GM12878 (cell line): ENCODE results near the gene CA14. TPM values are rescaled to one million over a fixed set of nuclear protein-coding genes. Genes with fewer than 3 reads are reported as not detected.
A peak's percentile ranks its signal among the peaks of the same experiment; 100 is the strongest.

ENCODE experiments used
- BHLHE40 ChIP-seq, 2 experiments: fragments of 450-650 bp in 1 of 2; IDR thresholded peaks; 2 replicates each; pipeline ENCODE4 v1.6.1; 2011 to 2017; ENCODE audit warnings: low read depth in 2 of 2, borderline replicate concordance in 1 of 2, improper control_type of control experiment in 1 of 2, low read length in 1 of 2, mild to moderate bottlenecking in 1 of 2
- CREB1 ChIP-seq: IDR thresholded peaks from 2 replicates; pipeline ENCODE4 v1.6.1; 2012; ENCODE audit warnings: low read depth, mild to moderate bottlenecking, inconsistent platforms
- HCFC1 ChIP-seq: fragments of 150-350 bp; IDR thresholded peaks from 2 replicates; pipeline ENCODE4 v1.6.1; 2014; ENCODE audit warnings: low read length
- MEF2A ChIP-seq: IDR thresholded peaks from 2 replicates; pipeline ENCODE4 v1.6.1; 2011; ENCODE audit warnings: low read depth, mild to moderate bottlenecking, low read length, moderate library complexity; ENCODE audit not compliant: insufficient read depth
- MTA2 ChIP-seq: fragments of 450-650 bp; IDR thresholded peaks from 2 replicates; pipeline ENCODE4 v1.6.1; 2016; ENCODE audit warnings: low read depth, mild to moderate bottlenecking, moderate library complexity
- MYB ChIP-seq: fragments of 150-350 bp; IDR thresholded peaks from 2 replicates; pipeline ENCODE4 v1.6.1; 2014; ENCODE audit warnings: mild to moderate bottlenecking, low read depth, low read length, borderline replicate concordance
- NFYA ChIP-seq: IDR thresholded peaks from 2 replicates; pipeline ENCODE4 v1.6.1; 2011; ENCODE audit warnings: low read depth, mild to moderate bottlenecking, low read length, improper control_type of control experiment, borderline replicate concordance
- RB1 ChIP-seq: fragments of 450-650 bp; formaldehyde crosslinking; IDR thresholded peaks from 2 replicates; pipeline ENCODE4 v1.6.1; 2017; ENCODE audit warnings: mild to moderate bottlenecking, borderline replicate concordance
- RBBP5 ChIP-seq: fragments of 200-600 bp; sonication (generic); conservative IDR thresholded peaks from 2 replicates; pipeline ENCODE4 v1.6.1; 2016
- SMARCA5 ChIP-seq: fragments of 450-650 bp; IDR thresholded peaks from 2 replicates; pipeline ENCODE4 v1.6.1; 2017; ENCODE audit warnings: mild to moderate bottlenecking
- SP1 ChIP-seq: IDR thresholded peaks from one replicate; pipeline ENCODE4 v1.6.1; 2011; ENCODE audit warnings: low read depth, low read length
- SUZ12 ChIP-seq: fragments of 200-600 bp; sonication (generic); IDR thresholded peaks from one replicate; pipeline ENCODE4 v1.6.1; 2018; ENCODE audit warnings: antibody characterized with exemption, mild to moderate bottlenecking; ENCODE audit not compliant: unreplicated experiment
- TAF1 ChIP-seq: IDR thresholded peaks from 2 replicates; pipeline ENCODE4 v1.6.1; 2011; ENCODE audit warnings: mild to moderate bottlenecking, low read depth, low read length, borderline replicate concordance
- ZBED1 ChIP-seq: IDR thresholded peaks from 2 replicates; pipeline ENCODE4 v1.6.1; 2016; ENCODE audit warnings: borderline replicate concordance
- ZBTB4 ChIP-seq: fragments of 450-650 bp; formaldehyde crosslinking; IDR thresholded peaks from 2 replicates; pipeline ENCODE4 v1.4.0; 2022; ENCODE audit warnings: mild to moderate bottlenecking, moderate library complexity
- polyA plus RNA-seq, 11 experiments: library from polyadenylated mRNA; depleted of rRNA in 4 of 11; unstranded in 6 of 11; stranded (reverse) in 5 of 11; fragments of >200 nt; fragmentation: Nextera tagmentation in 4 of 11; fragmentation: Illumina TruSeq in 1 of 11; extraction: Ambion mirVana in 4 of 11; extraction: Trizol in 1 of 11; gene quantifications; 1 replicate in 1 of 11; 2 replicates in 10 of 11; pipeline versions ENCODE4 v1.2.1 to v1.2.3, GENCODE V29; 2011 to 2016; ENCODE audit warnings: inconsistent platforms in 2 of 11, missing spikeins in 2 of 11, low read depth in 1 of 11
- total RNA-seq, 4 experiments: library from RNA; depleted of rRNA in 3 of 4; stranded (reverse); fragments of >200 nt in 3 of 4; fragmentation: Illumina TruSeq in 1 of 4; extraction: Trizol in 1 of 4; gene quantifications; 2 replicates each; pipeline versions ENCODE4 v1.2.1 to v1.2.3, GENCODE V29; 2013 to 2021
- TF ChIP-seq, protein P1 (sequence below): IDR thresholded peaks from 2 replicates; pipeline ENCODE4 v1.6.1; 2011; ENCODE audit warnings: borderline replicate concordance, low read depth, mild to moderate bottlenecking, moderate library complexity, low read length; ENCODE audit not compliant: insufficient read depth, poor library complexity, severe bottlenecking
- TF ChIP-seq, protein P2 (sequence below): fragments of 450-650 bp; formaldehyde crosslinking; IDR thresholded peaks from 2 replicates; pipeline ENCODE4 v1.5.0; 2022; ENCODE audit warnings: mild to moderate bottlenecking, missing genetic modification characterization
- TF ChIP-seq, protein P3 (sequence below): IDR thresholded peaks from 2 replicates; pipeline ENCODE4 v1.6.1; 2012; ENCODE audit warnings: mild to moderate bottlenecking, low read depth, low read length

The CA14 gene
- total and polyA plus RNA-seq, 10 of the 15 experiments (the other 5 are each of a cell fraction or from before 2014, with no cell fraction given) = 0.11 to 0.35 (median 0.29) TPM; not detected in 6

DNA sequence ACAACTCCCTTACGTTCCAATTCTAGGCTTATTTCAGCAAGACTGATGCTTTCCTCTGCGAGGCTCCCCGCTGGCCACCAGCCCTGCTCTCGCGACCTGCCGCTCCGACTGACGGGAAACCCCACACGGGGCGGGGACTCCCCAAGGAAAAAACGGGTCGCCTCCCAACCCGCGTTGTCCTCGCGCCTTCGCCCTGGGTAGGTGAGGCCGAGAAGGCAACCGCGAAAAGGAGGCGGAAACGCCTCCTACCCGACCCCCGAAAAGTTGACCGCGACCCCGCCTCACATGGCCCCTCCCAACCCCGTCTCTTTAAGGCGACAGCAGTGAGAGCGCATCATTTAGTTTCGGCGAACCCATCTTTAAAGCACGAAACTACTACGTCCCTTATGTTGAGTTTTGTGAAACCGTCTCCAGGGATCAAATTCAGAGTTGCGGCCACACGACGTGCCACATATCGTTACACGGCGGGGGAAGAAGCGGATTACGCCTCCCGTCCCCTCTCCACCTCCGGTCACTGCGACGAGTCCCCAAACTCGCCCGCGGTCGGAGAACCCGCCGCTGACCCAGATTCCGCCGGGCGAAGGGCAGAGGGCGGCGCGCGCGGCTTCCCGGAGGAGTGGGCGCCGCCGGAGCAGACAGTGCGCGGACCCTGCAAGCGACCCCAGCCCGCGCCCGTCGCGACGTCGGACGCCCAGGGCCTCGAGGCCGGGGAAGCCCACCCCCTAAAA is 22.8 kb upstream of the CA14 start (continued):
- no peak for TF ChIP-seq SUZ12
- TF ChIP-seq CREB1 = peak; percentile 93
- TF ChIP-seq, protein P1, sequence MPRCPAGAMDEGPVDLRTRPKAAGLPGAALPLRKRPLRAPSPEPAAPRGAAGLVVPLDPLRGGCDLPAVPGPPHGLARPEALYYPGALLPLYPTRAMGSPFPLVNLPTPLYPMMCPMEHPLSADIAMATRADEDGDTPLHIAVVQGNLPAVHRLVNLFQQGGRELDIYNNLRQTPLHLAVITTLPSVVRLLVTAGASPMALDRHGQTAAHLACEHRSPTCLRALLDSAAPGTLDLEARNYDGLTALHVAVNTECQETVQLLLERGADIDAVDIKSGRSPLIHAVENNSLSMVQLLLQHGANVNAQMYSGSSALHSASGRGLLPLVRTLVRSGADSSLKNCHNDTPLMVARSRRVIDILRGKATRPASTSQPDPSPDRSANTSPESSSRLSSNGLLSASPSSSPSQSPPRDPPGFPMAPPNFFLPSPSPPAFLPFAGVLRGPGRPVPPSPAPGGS = peak; percentile 61
- TF ChIP-seq HCFC1 = peak; percentile 13; the same call in 1 of the 2 replicates
- TF ChIP-seq, protein P2, sequence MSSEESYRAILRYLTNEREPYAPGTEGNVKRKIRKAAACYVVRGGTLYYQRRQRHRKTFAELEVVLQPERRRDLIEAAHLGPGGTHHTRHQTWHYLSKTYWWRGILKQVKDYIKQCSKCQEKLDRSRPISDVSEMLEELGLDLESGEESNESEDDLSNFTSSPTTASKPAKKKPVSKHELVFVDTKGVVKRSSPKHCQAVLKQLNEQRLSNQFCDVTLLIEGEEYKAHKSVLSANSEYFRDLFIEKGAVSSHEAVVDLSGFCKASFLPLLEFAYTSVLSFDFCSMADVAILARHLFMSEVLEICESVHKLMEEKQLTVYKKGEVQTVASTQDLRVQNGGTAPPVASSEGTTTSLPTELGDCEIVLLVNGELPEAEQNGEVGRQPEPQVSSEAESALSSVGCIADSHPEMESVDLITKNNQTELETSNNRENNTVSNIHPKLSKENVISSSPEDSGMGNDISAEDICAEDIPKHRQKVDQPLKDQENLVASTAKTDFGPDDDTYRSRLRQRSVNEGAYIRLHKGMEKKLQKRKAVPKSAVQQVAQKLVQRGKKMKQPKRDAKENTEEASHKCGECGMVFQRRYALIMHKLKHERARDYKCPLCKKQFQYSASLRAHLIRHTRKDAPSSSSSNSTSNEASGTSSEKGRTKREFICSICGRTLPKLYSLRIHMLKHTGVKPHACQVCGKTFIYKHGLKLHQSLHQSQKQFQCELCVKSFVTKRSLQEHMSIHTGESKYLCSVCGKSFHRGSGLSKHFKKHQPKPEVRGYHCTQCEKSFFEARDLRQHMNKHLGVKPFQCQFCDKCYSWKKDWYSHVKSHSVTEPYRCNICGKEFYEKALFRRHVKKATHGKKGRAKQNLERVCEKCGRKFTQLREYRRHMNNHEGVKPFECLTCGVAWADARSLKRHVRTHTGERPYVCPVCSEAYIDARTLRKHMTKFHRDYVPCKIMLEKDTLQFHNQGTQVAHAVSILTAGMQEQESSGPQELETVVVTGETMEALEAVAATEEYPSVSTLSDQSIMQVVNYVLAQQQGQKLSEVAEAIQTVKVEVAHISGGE (CRISPR knock-in tag) = no peak
- TF ChIP-seq BHLHE40 (IDR thresholded peaks at IDR 0.05; ENCODE audit: borderline replicate concordance in 1 of 2, low read depth in 2 of 2, low read length in 1 of 2) = peak in 1 of 2 experiments; percentile 49; a peak in 1 of 4 replicates
- peak; percentile 39 for TF ChIP-seq SP1
- TF ChIP-seq TAF1 = peak; percentile 65
- peak; percentile 42; the same call in 1 of the 2 replicates for TF ChIP-seq MTA2
- no peak for TF ChIP-seq RBBP5
- TF ChIP-seq ZBED1 = peak; percentile 98; the same call in 1 of the 2 replicates
- TF ChIP-seq, protein P3, sequence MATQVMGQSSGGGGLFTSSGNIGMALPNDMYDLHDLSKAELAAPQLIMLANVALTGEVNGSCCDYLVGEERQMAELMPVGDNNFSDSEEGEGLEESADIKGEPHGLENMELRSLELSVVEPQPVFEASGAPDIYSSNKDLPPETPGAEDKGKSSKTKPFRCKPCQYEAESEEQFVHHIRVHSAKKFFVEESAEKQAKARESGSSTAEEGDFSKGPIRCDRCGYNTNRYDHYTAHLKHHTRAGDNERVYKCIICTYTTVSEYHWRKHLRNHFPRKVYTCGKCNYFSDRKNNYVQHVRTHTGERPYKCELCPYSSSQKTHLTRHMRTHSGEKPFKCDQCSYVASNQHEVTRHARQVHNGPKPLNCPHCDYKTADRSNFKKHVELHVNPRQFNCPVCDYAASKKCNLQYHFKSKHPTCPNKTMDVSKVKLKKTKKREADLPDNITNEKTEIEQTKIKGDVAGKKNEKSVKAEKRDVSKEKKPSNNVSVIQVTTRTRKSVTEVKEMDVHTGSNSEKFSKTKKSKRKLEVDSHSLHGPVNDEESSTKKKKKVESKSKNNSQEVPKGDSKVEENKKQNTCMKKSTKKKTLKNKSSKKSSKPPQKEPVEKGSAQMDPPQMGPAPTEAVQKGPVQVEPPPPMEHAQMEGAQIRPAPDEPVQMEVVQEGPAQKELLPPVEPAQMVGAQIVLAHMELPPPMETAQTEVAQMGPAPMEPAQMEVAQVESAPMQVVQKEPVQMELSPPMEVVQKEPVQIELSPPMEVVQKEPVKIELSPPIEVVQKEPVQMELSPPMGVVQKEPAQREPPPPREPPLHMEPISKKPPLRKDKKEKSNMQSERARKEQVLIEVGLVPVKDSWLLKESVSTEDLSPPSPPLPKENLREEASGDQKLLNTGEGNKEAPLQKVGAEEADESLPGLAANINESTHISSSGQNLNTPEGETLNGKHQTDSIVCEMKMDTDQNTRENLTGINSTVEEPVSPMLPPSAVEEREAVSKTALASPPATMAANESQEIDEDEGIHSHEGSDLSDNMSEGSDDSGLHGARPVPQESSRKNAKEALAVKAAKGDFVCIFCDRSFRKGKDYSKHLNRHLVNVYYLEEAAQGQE = no peak
- no peak for TF ChIP-seq RB1
- TF ChIP-seq SMARCA5 = 0 out of 2 replicates have a peak, but pooled peaks have one; percentile 70
- TF ChIP-seq MYB = 0 out of 2 replicates have a peak, but pooled peaks have one; percentile 9
- TF ChIP-seq NFYA = no peak
- TF ChIP-seq MEF2A = no peak
- TF ChIP-seq ZBTB4 (CRISPR knock-in tag) = no peak
